Colonic mucosa (tissue), 4 donors: ENCODE measurements around the gene KIF21A. TPM values are rescaled to one million over a fixed set of nuclear protein-coding genes. Genes with fewer than 3 reads are reported as not detected.

ENCODE experiments used
- DNase-seq: peaks from one replicate; pipeline ENCODE4 v3.0.0-alpha.2; 2020
- H3K27ac ChIP-seq: fragments of 200-600 bp; one replicate; pipeline ENCODE4 v1.8.0; 2021
- H3K27me3 ChIP-seq: fragments of 200-600 bp; one replicate; pipeline ENCODE4 v1.8.0; 2021
- H3K36me3 ChIP-seq: fragments of 200-600 bp; one replicate; pipeline ENCODE4 v1.8.0; 2021
- H3K4me1 ChIP-seq: fragments of 200-600 bp; one replicate; pipeline ENCODE4 v1.8.0; 2021; ENCODE audit warnings: mild to moderate bottlenecking
- H3K4me3 ChIP-seq: fragments of 200-600 bp; one replicate; pipeline ENCODE4 v1.8.0; 2021
- H3K9ac ChIP-seq, 2 donors: one replicate each; pipeline ENCODE4 v1.7.0; 2013; ENCODE audit warnings: control low read depth in 2 of 2, low read depth in 2 of 2, low read length in 2 of 2
- H3K9me3 ChIP-seq: fragments of 200-600 bp; one replicate; pipeline ENCODE4 v1.8.0; 2021
- CTCF ChIP-seq: fragments of 200-600 bp; IDR thresholded peaks from one replicate; pipeline ENCODE4 v1.8.0; 2022; ENCODE audit warnings: antibody characterized with exemption, mild to moderate bottlenecking
- intact Hi-C: fragments of 100-400 bp; cut with DNase I; formaldehyde crosslinking; loops from one replicate; pipeline ENCODE4 v1.14.1; 2022
- total RNA-seq, 2 donors: library from RNA; stranded (reverse); fragmentation: NEBNext Ultra II Directional in 1 of 2; extraction: Animal tissue kit (Norgen Biotek cat#: 25700) in 1 of 2; gene quantifications; one replicate each; pipeline ENCODE4 v1.2.1, GENCODE V29; 2021
- donor health status: healthy.
- donor health status: DM: no; HTN: no; CAD: no.
- donor health status: DM: no; HTN: no; CAD: no.

The KIF21A gene
- total RNA-seq, 2 donors from 2014 or later: 24.6 to 31.0 TPM

GRCh38 chr12:39355841-39356240 lies 87.1 kb downstream of the KIF21A start:
- intact Hi-C loops: no loop called here
- Histone ChIP-seq H3K9ac (no peak overlapping the region), H3K9me3 (no peaks in the 10 kb centered on the region), H3K27me3 (no peaks in the 10 kb centered on the region), H3K4me1 (no peaks in the 10 kb centered on the region), H3K4me3 (no peak overlapping the region), H3K36me3 (no peaks in the 10 kb centered on the region), H3K27ac (no peak overlapping the region)
- no peak for DNase-seq
- TF ChIP-seq CTCF: no peak

GRCh38 chr12:39354955-39355354 lies 88.0 kb downstream of the KIF21A start:
- H3K27ac ChIP-seq: no peak overlapping the region
- no peak overlapping the region for H3K4me3 ChIP-seq
- DNase-seq: no peak
- intact Hi-C loops: no loop called here
- no peaks in the 10 kb centered on the region for H3K4me1 ChIP-seq
- no peaks in the 10 kb centered on the region for H3K27me3 ChIP-seq
- H3K9me3 ChIP-seq: no peaks in the 10 kb centered on the region
- no peak overlapping the region for H3K9ac ChIP-seq
- TF ChIP-seq CTCF: no peak
- H3K36me3 ChIP-seq: no peaks in the 10 kb centered on the region

GRCh38 chr12:39352471-39353017 lies 90.4 kb downstream of the KIF21A start:
- intact Hi-C loops: no loop called here
- no peak for TF ChIP-seq CTCF
- H3K9me3 ChIP-seq: no peaks in the 10 kb centered on the region

GRCh38 chr12:39351153-39351552 lies 91.8 kb downstream of the KIF21A start:
- Histone ChIP-seq H3K27ac (no peak overlapping the region), H3K9ac (no peak overlapping the region), H3K9me3 (no peaks in the 10 kb centered on the region), H3K27me3 (no peaks in the 10 kb centered on the region), H3K4me3 (no peak overlapping the region), H3K36me3 (no peaks in the 10 kb centered on the region), H3K4me1 (no peaks in the 10 kb centered on the region)
- DNase-seq: no peak
- TF ChIP-seq CTCF: no peak
- intact Hi-C loops: no loop called here

More at GRCh38 chr12:39352471-39353017, 90.4 kb downstream of the KIF21A start:
- H3K9ac ChIP-seq: no peak overlapping the region
- H3K27me3 ChIP-seq: no peaks in the 10 kb centered on the region
- no peak overlapping the region for H3K4me3 ChIP-seq
- H3K36me3 ChIP-seq: no peaks in the 10 kb centered on the region
- H3K4me1 ChIP-seq: no peaks in the 10 kb centered on the region
- H3K27ac ChIP-seq: no peak overlapping the region
- DNase-seq: no peak

GRCh38 chr12:39348941-39349626 lies 93.8 kb downstream of the KIF21A start:
- Histone ChIP-seq H3K27ac (no peak overlapping the region), H3K9ac (no peak overlapping the region), H3K36me3 (no peaks in the 10 kb centered on the region), H3K4me3 (no peak overlapping the region), H3K27me3 (no peaks in the 10 kb centered on the region), H3K4me1 (no peaks in the 10 kb centered on the region), H3K9me3 (no peaks in the 10 kb centered on the region)
- intact Hi-C loops: no loop called here
- no peak for TF ChIP-seq CTCF
- no peak for DNase-seq
